Stimulated activated naive B cell treated with anti-CD40 and anti-IgM and Interleukin-4, amounts not matched to agents 10 μg/mL and 1 μg/mL and 100 μg/mL, for 72 hours (primary cell): ENCODE measurements around the gene LIPH.

Experiments used
- ATAC-seq, 2 donors: fragments of 150-1000 bp; cut with Tn5 transposase; replicated peaks; 2 replicates each; pipeline ENCODE4 v1.10.0; 2021; ENCODE audit warnings: moderate library complexity in 1 of 2
- DNase-seq: peaks from one replicate; pipeline ENCODE4 v3.0.0; 2021
- H3K27ac Mint-ChIP-seq: one replicate; pipeline ENCODE4 v1.8.0; 2022; ENCODE audit warnings: mild to moderate bottlenecking, mixed read lengths
- H3K27me3 Mint-ChIP-seq, 2 donors: one replicate each; pipeline ENCODE4 v1.8.0; 2022; ENCODE audit warnings: mixed read lengths in 2 of 2
- H3K36me3 Mint-ChIP-seq, 2 donors: one replicate each; pipeline ENCODE4 v1.8.0; 2022; ENCODE audit warnings: mixed read lengths in 2 of 2, mild to moderate bottlenecking in 1 of 2
- H3K4me1 Mint-ChIP-seq, 2 donors: one replicate each; pipeline ENCODE4 v1.8.0; 2022; ENCODE audit warnings: mixed read lengths in 2 of 2, mild to moderate bottlenecking in 1 of 2
- H3K4me3 Mint-ChIP-seq, 2 donors: one replicate each; pipeline ENCODE4 v1.8.0; 2022; ENCODE audit warnings: mild to moderate bottlenecking in 2 of 2, mixed read lengths in 2 of 2, moderate library complexity in 1 of 2
- H3K9me3 Mint-ChIP-seq, 2 donors: one replicate each; pipeline ENCODE4 v1.8.0; 2022; ENCODE audit warnings: mixed read lengths in 2 of 2, mild to moderate bottlenecking in 1 of 2

LIPH gene

DNA sequence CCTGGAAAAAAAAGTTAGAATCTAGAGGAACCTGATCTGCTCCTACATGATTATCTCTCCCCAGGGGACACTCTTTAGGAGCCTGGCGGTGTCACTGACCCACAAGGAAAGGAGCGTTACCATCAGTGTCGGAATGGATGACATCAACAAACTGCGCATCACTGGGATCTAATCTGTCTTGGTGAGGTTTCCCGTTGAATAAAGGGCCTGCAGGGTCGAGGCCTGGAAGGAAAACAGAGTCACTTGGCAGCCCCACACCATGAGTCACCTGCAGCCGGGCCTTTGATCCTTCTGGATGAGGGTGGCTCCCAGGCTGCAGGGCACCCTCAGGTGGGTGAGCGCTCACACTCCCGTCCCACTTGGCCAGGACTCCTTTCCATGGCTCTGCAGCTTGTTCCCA lies 25.0 kb downstream of the LIPH start:
- Mint-ChIP-seq H3K27me3 (peaks cover 10 to 16% of the 10 kb centered on the region in 2 donors), H3K4me3 (no peak overlapping the region), H3K27ac (no peak overlapping the region), H3K9me3 (no peaks in the 10 kb centered on the region), H3K4me1 (no peaks in the 10 kb centered on the region), H3K36me3 (no peaks in the 10 kb centered on the region)
- no peak for ATAC-seq
- DNase-seq = no peak

DNA sequence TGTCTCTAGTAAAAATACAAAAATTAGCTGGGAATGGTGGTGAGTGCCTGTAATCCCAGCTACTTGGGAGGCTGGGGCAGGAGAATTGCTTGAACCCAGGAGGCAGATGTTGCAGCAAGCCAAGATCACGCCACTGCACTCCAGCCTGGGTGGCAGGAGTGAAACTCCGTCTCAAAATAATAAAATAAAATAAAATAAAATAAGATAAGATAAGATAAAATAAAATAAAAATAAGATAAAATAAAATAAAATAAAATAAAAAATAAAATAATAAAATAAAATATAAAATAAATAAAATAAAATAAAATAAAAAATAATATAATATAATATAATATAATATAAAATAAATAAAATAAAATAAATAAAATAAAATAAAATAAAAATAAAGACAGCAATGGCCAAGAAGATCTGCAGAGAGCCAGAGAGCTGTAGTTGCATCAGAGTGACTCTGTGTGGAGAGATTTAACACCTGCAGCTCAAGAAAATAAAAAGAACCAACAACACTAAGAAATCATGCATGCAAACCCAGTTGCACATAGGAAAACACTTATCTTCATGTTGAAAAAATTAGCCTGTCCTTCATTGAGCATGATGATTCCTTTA lies 25.9 kb downstream of the LIPH start:
- no peaks in the 10 kb centered on the region for H3K9me3 Mint-ChIP-seq
- DNase-seq = no peak

DNA sequence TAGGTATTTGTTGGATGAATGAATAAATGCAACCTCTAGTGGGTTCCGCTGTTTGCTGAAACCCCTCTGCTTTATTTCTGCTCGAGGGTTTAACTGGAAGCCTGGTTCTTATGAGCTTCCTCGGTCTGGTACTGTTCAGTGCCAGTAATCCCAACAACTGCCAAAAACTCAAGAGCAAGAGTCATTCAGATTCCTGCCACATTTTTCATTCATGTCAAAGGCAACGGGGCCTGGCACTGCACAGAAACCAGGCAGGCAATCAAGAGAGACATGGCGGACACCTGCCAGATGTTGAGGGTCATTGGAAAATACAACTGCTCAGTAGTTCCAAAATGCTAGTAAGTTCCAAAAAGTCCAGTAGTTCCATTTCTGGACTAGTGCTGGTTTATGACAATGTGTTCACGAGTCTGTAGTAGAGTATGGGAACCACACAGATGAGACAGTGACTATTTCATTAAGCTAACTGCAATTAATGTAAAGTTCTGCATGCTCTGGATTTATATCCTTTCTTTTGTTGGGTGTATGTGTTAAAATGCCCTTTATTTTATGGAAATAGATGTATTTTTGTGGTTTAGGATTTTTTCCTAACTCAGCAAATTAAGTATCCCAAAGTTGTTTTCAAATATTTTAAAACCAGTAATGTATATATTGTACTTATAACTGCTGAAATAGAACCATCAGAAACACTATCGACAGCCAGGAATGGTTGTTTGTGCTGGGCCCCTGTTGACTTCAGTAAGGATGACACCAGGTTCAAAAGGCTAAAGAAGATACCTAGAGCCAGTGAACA lies 30.8 kb downstream of the LIPH start:
- DNase-seq = no peak
- Mint-ChIP-seq H3K4me3 (no peak overlapping the region), H3K27me3 (peaks cover 18 to 32% of the 10 kb centered on the region in 2 donors), H3K36me3 (no peaks in the 10 kb centered on the region), H3K4me1 (no peaks in the 10 kb centered on the region), H3K27ac (no peak overlapping the region), H3K9me3 (no peaks in the 10 kb centered on the region)
- ATAC-seq = no peak

More for the DNA sequence above, 25.9 kb downstream of the LIPH start:
- no peak for ATAC-seq
- Mint-ChIP-seq H3K27me3 (peaks cover 14 to 20% of the 10 kb centered on the region in 2 donors), H3K4me3 (no peak overlapping the region), H3K27ac (no peak overlapping the region), H3K36me3 (no peaks in the 10 kb centered on the region), H3K4me1 (no peaks in the 10 kb centered on the region)

DNA sequence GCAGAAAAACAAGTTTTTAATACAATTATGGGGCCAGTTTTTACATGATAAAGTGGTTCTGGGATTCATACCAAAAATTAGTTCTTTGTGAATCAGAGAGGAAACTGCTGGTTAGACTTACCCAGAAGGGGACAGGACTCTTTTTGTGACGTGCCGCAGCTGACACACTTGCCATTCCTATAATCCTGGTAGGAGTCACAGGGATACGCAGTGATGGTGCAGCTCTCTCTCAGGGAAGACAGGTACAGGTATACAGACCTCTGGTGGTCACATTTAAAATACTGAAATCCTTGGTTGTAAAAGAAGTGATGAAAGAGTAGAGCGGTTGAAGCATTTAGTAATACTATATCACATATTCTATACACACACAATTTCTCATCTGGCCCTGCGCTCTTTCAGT lies 33.4 kb downstream of the LIPH start:
- Mint-ChIP-seq H3K36me3 (no peaks in the 10 kb centered on the region), H3K4me3 (no peak overlapping the region), H3K9me3 (no peaks in the 10 kb centered on the region), H3K27ac (no peak overlapping the region), H3K27me3 (peaks cover 19 to 31% of the 10 kb centered on the region in 2 donors), H3K4me1 (no peaks in the 10 kb centered on the region)
- DNase-seq = no peak
- ATAC-seq = no peak

DNA sequence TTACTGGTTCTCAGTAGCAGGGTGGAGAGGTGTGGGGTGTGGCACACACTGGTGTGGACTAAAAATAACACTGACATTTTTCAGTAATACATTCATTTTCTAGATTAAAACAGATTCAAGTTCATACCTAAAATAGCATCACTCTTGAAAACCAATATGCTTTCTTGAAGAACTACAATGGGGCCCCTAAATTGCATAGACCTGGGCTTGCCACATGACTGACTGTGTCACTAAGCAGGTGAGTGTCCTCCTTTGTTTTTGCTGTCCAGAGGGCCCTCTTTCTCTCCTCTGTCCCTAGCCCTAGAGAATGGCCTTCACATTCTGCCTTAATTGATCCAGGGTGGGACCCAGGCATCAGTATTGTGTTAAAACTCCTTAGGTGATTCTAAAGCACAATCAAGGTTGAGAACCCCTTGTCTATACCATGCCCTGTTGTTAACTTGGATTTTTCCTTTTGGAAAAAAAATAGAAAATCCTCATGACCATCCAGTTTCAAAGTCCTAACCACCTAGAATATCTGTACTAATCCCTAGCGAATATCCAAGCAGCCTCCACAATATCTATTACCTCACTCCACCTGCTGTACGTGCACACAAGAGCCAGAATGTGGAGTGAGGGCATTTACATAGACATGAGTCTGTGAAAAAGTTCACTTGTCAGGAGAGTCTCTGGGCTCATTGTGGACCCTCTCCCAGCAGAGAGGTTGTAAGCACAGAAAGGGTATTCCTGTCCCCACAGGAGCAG lies 34.8 kb downstream of the LIPH start:
- Mint-ChIP-seq H3K4me3 (no peak overlapping the region), H3K27ac (no peak overlapping the region), H3K9me3 (no peaks in the 10 kb centered on the region), H3K36me3 (no peaks in the 10 kb centered on the region), H3K4me1 (no peaks in the 10 kb centered on the region), H3K27me3 (peaks cover 19 to 40% of the 10 kb centered on the region in 2 donors)
- DNase-seq = no peak
- ATAC-seq = no peak

DNA sequence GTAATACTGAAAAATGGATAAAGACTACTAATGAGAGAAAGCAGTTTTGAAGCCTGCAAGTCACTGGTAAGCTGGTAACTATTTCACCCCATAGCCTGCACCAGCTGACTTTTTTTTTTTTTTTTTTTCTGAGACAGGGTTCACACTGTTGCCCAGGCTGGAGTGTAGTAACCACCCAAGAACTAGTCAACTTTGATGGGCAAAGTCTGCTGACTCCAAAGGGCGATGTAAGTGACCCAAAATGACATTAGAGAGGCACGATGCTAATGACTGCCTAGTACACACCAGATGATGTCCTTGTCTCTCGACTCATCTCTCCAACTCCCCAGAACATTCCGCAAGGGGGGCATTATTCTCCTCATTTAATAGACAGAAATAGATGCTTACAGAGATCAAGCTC lies 40.7 kb downstream of the LIPH start:
- Mint-ChIP-seq H3K9me3 (no peaks in the 10 kb centered on the region), H3K4me1 (no peaks in the 10 kb centered on the region), H3K27ac (no peak overlapping the region), H3K27me3 (peaks cover 9 to 15% of the 10 kb centered on the region in 2 donors), H3K36me3 (no peaks in the 10 kb centered on the region), H3K4me3 (no peak overlapping the region)
- ATAC-seq (no peak), DNase-seq (no peak)

DNA sequence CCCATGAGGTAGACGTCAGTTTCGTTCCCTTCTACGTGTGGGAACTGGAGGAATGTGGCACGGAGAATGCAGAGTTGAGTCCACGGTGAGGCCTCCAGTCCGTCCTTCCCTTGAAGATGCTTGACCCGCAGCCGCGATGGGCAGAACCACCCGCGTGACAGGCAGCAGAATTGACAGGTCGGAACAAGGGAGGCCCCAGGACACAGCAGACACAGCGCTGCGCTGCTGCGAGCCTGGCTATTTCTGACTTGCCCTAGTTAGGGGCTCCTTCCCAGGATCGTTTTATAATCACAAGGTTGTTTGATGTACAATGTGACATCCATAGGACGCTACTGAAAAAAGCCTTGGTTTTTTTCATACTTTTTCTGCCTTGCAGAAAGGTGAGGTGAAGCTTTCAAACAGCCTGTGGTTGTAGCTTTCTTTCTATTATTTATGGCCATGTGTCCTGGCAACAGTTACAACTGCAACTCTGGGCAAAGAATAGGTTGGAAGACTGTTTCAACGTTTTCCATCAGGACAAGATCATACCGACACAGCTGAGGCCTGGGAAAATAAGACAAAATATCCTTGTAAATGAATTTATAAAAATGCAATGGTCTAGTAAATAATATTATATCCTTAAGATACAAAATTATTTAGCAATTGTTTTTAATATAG lies 43.9 kb downstream of the LIPH start:
- DNase-seq (no peak), ATAC-seq (no peak)
- Mint-ChIP-seq H3K27me3 (peaks cover 11 to 14% of the 10 kb centered on the region in 2 donors), H3K36me3 (no peaks in the 10 kb centered on the region), H3K4me3 (no peak overlapping the region), H3K4me1 (no peaks in the 10 kb centered on the region), H3K9me3 (peaks cover 0 to 5% of the 10 kb centered on the region in 2 donors), H3K27ac (no peak overlapping the region)

DNA sequence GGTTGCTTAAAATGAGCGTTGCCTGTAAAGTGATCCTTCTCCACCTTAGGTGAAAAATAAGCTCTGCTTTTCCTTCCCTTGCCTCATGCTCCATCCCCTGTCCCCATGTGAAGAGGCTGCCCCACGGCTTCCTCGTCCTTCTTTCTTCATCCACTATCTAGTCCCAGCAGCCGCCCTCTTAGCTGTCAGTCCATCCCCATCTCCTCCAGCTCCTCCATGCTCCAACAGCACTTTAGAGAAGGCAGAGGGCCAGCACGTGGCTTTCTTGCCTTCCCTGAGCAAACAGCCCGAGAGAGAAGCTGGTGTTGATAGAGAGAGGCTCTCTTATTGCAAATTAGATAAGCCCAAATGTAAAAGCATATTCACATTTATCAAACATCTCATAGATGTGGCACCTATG lies 44.5 kb downstream of the LIPH start:
- H3K36me3 Mint-ChIP-seq = no peaks in the 10 kb centered on the region
- H3K27me3 Mint-ChIP-seq = peaks cover 11 to 16% of the 10 kb centered on the region in 2 donors
- H3K27ac Mint-ChIP-seq = no peak overlapping the region
- no peak for ATAC-seq
- H3K4me1 Mint-ChIP-seq = no peaks in the 10 kb centered on the region
- no peak for DNase-seq
- peaks cover 0 to 5% of the 10 kb centered on the region in 2 donors for H3K9me3 Mint-ChIP-seq
- H3K4me3 Mint-ChIP-seq = no peak overlapping the region

DNA sequence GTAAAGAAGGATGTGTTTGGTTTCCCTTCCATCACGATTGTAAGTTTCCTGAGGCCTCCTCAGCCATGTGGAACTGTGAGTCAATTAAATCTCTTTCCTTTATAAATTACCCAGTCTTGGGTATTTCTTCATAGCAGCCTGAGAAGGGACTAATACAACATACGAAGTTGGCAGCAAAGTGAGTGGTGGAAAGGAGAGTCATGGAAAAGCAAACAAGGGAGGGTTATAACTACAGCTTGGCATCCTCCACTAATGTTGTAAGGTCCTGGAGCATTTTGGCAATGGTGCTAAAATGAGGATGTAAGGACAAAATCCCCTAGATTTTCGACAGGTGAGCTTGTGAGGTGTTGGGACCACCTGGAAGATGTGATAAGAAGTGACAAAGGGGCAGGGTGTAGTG lies 47.8 kb downstream of the LIPH start:
- H3K27ac Mint-ChIP-seq = no peak overlapping the region
- H3K4me1 Mint-ChIP-seq = no peaks in the 10 kb centered on the region
- ATAC-seq = no peak
- H3K36me3 Mint-ChIP-seq = no peaks in the 10 kb centered on the region
- no peak for DNase-seq
- peaks cover 0 to 5% of the 10 kb centered on the region in 2 donors for H3K9me3 Mint-ChIP-seq
- peaks cover 11 to 20% of the 10 kb centered on the region in 2 donors for H3K27me3 Mint-ChIP-seq
- H3K4me3 Mint-ChIP-seq = no peak overlapping the region

DNA sequence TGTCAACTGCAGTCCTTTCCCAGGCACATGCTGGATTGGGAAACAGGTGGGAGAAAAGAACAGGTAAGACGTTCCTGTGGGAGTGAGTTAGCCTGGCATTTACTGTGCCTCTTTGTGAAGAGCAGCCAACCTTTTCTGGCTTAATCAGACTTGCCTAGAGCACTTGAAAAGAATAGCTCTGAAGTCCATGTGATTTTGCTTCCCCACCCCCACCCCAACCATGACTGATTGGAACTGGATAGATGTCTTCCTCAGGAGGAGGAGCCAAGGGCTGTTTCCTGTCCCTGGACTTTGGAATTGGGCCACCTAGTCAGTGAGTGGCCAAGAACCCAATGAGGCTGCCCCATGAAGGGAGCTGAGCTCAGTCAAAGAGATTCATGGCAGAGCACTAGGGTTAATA lies 48.9 kb downstream of the LIPH start:
- Mint-ChIP-seq H3K27ac (no peak overlapping the region), H3K27me3 (peaks cover 11 to 20% of the 10 kb centered on the region in 2 donors), H3K4me3 (no peak overlapping the region), H3K4me1 (no peaks in the 10 kb centered on the region), H3K9me3 (peaks cover 0 to 5% of the 10 kb centered on the region in 2 donors), H3K36me3 (no peaks in the 10 kb centered on the region)
- no peak for DNase-seq
- ATAC-seq = no peak

DNA sequence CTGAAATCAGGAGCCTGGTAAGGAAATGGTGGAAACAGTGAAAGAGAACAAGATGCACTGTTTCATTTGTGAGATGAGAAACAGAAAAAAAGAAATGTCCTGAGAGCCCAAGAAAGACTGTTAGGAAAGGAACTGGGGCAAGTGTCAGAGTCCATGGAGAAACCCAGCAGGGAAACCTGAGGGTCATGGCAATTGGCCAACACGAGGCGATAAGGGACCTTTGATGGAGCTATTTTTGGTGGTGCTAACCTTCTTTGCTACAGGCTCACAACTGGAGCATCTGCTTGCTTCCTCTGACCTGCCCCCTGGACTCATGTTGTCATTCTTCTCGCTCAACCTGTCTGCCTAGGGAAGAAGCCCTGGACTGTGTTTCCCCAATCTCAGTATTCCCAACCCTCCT lies 49.4 kb downstream of the LIPH start:
- DNase-seq = no peak
- Mint-ChIP-seq H3K27me3 (peaks cover 10 to 20% of the 10 kb centered on the region in 2 donors), H3K9me3 (peaks cover 0 to 5% of the 10 kb centered on the region in 2 donors), H3K4me3 (no peak overlapping the region), H3K4me1 (no peaks in the 10 kb centered on the region), H3K36me3 (peaks cover 0 to 3% of the 10 kb centered on the region in 2 donors), H3K27ac (no peak overlapping the region)
- no peak for ATAC-seq

DNA sequence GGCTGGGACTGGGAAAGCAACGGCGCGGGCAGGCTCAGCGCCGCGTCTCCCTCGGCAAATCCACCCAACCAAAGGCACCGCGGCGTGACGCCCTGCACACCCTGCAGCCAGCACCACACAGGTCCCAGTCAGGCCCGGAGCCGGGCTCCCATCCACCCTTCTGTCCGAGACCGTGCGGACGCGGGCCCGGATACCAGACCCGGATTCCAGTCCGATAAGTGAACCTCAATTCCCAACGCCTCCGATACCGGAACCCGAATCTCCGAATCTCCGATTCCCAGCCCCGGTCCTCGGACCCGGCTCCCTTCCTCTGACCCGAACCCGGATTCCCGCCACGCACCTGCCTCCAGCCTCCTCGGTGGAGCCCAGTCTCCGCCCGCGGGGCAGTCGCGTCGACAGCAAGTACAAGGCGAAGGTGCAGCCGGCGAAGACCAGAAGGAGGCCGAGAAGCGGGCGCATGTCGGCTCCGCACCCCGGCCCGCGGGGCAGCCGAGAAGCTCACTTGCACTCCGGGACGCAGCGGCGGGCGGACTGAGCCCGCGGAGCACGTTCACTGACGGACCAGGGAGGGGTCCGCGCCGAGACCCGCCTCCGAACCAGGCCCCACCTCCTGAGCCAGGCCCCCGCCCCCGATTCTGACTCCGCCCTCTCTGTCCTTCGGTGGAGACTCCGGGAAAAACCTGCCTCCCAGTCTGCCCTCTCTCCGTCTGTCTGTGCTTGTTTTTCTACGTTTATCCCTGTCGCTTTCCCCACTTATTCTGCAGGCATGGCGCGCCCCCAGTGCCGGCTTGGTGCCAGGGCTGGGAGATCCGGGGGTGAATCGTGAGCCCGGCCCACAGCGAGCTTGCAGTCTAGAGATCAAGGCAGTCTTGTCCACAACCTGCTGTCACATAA lies 53.6 kb downstream of the LIPH start, which contains the start of gene TMEM41A:
TMEM41A (minus strand) TSS at position 533 of the 894 bp plus-strand sequence; CDS start at position 459, 74 bp downstream.
- peaks cover 0 to 11% of the 10 kb centered on the region in 2 donors for H3K27me3 Mint-ChIP-seq
- no peaks in the 10 kb centered on the region for H3K9me3 Mint-ChIP-seq
- H3K4me3 Mint-ChIP-seq = peak within 1 kb of the TSS; percentile 93 to 95
- H3K4me1 Mint-ChIP-seq = peaks cover 8 to 9% of the 10 kb centered on the region in 2 donors
- peaks cover 20 to 25% of the 10 kb centered on the region in 2 donors for H3K36me3 Mint-ChIP-seq
- DNase-seq = peak; percentile 87
- H3K27ac Mint-ChIP-seq = peak within 1 kb of the TSS; percentile 96
- peak; percentile 97 to 99 for ATAC-seq

DNA sequence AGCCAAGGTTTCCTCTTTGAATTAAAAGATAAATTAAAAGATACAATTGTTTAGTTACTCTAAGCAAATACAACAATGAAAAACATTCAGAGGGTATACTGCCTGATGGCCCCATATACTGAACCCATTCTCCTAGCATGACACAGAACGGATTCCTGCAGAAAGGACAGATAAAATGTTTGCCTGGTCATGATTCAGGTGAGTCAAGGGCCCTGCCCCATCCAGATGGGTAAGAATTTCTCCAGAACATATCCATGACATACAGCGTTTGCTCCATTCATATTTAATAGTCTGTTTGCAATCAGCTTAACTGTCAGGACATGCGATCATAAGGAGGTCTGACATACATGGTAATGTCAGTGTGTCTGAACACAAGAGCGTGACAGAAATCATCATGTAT lies 62.1 kb downstream of the LIPH start:
- H3K36me3 Mint-ChIP-seq = peaks cover 41 to 66% of the 10 kb centered on the region in 2 donors
- no peak overlapping the region for H3K4me3 Mint-ChIP-seq
- H3K27me3 Mint-ChIP-seq = no peaks in the 10 kb centered on the region
- H3K27ac Mint-ChIP-seq = no peak overlapping the region
- no peak for DNase-seq
- ATAC-seq = no peak
- no peaks in the 10 kb centered on the region for H3K9me3 Mint-ChIP-seq
- peaks cover 0 to 5% of the 10 kb centered on the region in 2 donors for H3K4me1 Mint-ChIP-seq
